Vagina (tissue), 2 donors: Measurements from ENCODE around the gene CBX8.

Source experiments
- CTCF ChIP-seq, 3 experiments: fragments of 450-650 bp in 2 of 3; fragments of 200-600 bp in 1 of 3; sonication (generic) in 1 of 3; IDR thresholded peaks; one replicate each; pipeline ENCODE4 v1.5.1; 2017 to 2019; ENCODE audit warnings: antibody characterized with exemption in 3 of 3, mild to moderate bottlenecking in 2 of 3, moderate library complexity in 2 of 3
- POLR2A ChIP-seq, 2 donors: fragments of 450-650 bp; IDR thresholded peaks; one replicate each; pipeline ENCODE4 v1.6.1; 2017; ENCODE audit warnings: antibody characterized with exemption in 2 of 2, mild to moderate bottlenecking in 2 of 2, moderate library complexity in 2 of 2

GRCh38 chr17:79833110-79833450, 36.2 kb upstream of the CBX8 start:
- TF ChIP-seq CTCF (IDR thresholded peaks at IDR 0.05) = no peak
- TF ChIP-seq POLR2A (IDR thresholded peaks at IDR 0.05) = no peak
